ENCODE measurements around the gene DDX60. TPM values are rescaled to one million over a fixed set of nuclear protein-coding genes. Genes with fewer than 3 reads are reported as not detected.
"Not testable (repeated sequence)": the region's sequence is repeated elsewhere in the genome, so short reads cannot be mapped to it uniquely, and the experiment has no call there.

DDX60 gene
- total RNA-seq, 2 donors from 2014 or later, result 12.3 to 15.2 TPM

- Mint-ChIP-seq H3K27me3 (peaks cover 0 to 2% of the 10 kb centered on the region in 2 donors), H3K36me3 (peaks cover 5% of the 10 kb centered on the region), H3K27ac (no peak overlapping the region), H3K4me1 (ENCODE audit: low read depth in 2 of 2) (peaks cover 0 to 5% of the 10 kb centered on the region in 2 donors), H3K4me3 (no peak overlapping the region), H3K9me3 (no peaks in the 10 kb centered on the region)
- DNase-seq (ENCODE audit: low spot score) (no peak), ATAC-seq (no peak)
Measured at GRCh38 chr4:168325591-168325990, 7.0 kb upstream of the DDX60 start.

GRCh38 chr4:168321006-168321405 lies 2.5 kb upstream of the DDX60 start:
- no peak for DNase-seq (ENCODE audit: low spot score)
- peak overlapping the region; percentile 2 to 26 for H3K27ac Mint-ChIP-seq
- H3K36me3 Mint-ChIP-seq, result peaks cover 10% of the 10 kb centered on the region
- no peaks in the 10 kb centered on the region for H3K9me3 Mint-ChIP-seq
- H3K4me3 Mint-ChIP-seq, result peak overlapping the region; percentile 2
- H3K4me1 Mint-ChIP-seq (ENCODE audit: low read depth in 2 of 2), result peaks cover 12 to 33% of the 10 kb centered on the region in 2 donors
- ATAC-seq, result no peak
- H3K27me3 Mint-ChIP-seq, result no peaks in the 10 kb centered on the region

- Mint-ChIP-seq H3K36me3 (peaks cover 10% of the 10 kb centered on the region), H3K27ac (peak overlapping the region; percentile 94 to 96), H3K4me3 (peak overlapping the region; percentile 91), H3K9me3 (no peaks in the 10 kb centered on the region), H3K4me1 (ENCODE audit: low read depth in 2 of 2) (peaks cover 12 to 35% of the 10 kb centered on the region in 2 donors), H3K27me3 (no peaks in the 10 kb centered on the region)
- DNase-seq (ENCODE audit: low spot score) (no peak), ATAC-seq (no peak)
Measured at GRCh38 chr4:168319486-168320019, 1.0 kb upstream of the DDX60 start.

GRCh38 chr4:168317621-168318020 lies 931 bp downstream of the DDX60 start:
- Mint-ChIP-seq H3K27me3 (no peaks in the 10 kb centered on the region), H3K9me3 (no peaks in the 10 kb centered on the region), H3K4me3 (peak overlapping the region; percentile 91), H3K36me3 (peaks cover 10% of the 10 kb centered on the region), H3K27ac (peak overlapping the region; percentile 94 to 96), H3K4me1 (ENCODE audit: low read depth in 2 of 2) (peaks cover 12 to 46% of the 10 kb centered on the region in 2 donors)
- DNase-seq (ENCODE audit: low spot score), result no peak
- no peak for ATAC-seq

- ATAC-seq, result no peak
- DNase-seq (ENCODE audit: low spot score), result no peak
- Mint-ChIP-seq H3K36me3 (peaks cover 12% of the 10 kb centered on the region), H3K27ac (no peak overlapping the region), H3K4me3 (no peak overlapping the region), H3K9me3 (no peaks in the 10 kb centered on the region), H3K27me3 (no peaks in the 10 kb centered on the region), H3K4me1 (ENCODE audit: low read depth in 2 of 2) (peaks cover 4 to 25% of the 10 kb centered on the region in 2 donors)
Measured at GRCh38 chr4:168309781-168310180, 8.8 kb downstream of the DDX60 start.

DNA sequence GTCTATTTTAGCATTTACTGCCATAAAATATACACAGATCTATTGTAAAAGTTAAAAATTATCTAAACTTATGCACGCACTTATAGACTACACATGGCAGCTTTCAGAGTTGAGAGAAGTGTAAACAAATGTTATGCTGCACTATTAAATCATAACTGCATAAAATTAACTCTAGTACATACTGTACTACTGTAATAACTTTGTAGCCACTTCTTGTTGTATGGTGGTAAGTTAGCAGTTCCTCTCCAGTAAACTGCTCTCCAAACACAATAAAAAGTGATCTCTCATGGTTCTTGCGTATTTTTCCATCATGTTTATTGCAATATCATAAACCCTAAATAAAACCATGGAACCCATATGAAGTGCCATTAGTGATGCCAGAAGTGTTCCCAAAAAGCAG lies 9.6 kb downstream of the DDX60 start:
- Mint-ChIP-seq H3K36me3 (peaks cover 12% of the 10 kb centered on the region), H3K4me1 (ENCODE audit: low read depth in 2 of 2) (peaks cover 4 to 17% of the 10 kb centered on the region in 2 donors), H3K27ac (no peak overlapping the region), H3K9me3 (no peaks in the 10 kb centered on the region), H3K4me3 (no peak overlapping the region), H3K27me3 (no peaks in the 10 kb centered on the region)
- DNase-seq (ENCODE audit: low spot score) (no peak), ATAC-seq (no peak)

DNA sequence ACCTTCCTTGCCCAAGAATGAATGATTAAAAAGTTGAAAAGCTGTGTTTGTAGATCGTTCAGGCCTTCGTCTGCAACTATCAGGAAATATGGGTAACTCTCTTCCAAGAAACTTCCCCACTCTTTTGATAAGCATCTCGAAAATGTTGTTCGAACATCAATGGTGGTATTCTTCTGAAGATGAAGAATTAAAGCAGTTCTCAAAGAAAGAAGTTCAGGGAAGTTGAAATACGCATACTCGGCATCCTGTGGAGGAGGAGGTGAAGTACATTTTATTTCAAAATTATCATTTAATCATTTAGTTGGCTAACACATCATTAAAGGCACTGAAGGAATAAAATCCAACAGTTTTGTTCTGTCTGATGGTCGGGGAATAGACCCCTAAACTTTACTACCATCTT lies 12.1 kb downstream of the DDX60 start:
- Mint-ChIP-seq H3K36me3 (peaks cover 17% of the 10 kb centered on the region), H3K27ac (no peak overlapping the region), H3K4me1 (ENCODE audit: low read depth in 2 of 2) (peaks cover 0 to 2% of the 10 kb centered on the region in 2 donors), H3K4me3 (no peak overlapping the region), H3K9me3 (no peaks in the 10 kb centered on the region), H3K27me3 (no peaks in the 10 kb centered on the region)
- ATAC-seq, result no peak
- no peak for DNase-seq (ENCODE audit: low spot score)

DNA sequence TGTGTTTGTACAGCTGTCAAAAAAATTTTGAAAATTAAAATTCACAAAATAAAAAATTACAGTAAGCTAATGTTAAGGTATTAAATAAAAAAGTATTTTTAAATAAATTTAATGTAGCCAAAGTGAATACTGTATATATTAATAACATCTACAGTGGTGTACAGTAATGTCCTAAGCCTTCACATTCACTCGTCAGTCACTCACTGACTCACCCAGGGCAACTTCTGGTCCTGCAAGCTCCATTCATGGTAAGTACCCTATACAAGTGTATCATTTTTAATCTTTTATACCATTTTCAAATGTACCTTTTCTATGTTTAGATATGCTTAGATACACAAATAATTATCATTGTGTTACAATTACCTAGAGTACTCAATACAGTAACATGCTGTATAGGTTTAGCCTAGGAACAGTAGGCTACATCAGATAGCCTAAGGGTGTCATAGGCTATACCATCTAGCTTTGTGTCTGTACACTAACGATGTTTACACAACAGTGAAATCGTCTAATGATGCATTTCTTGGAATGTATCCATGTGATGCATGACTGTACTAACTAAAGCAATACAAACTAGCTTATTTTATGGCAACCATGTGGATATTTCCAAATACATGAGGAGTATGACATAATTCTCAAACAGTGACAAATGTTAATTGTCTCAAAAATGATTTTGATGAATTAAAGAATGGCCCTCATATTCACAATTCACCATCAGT lies 13.7 kb downstream of the DDX60 start:
- peaks cover 0 to under 1% of the 10 kb centered on the region in 2 donors for H3K4me1 Mint-ChIP-seq (ENCODE audit: low read depth in 2 of 2)
- H3K27ac Mint-ChIP-seq, result no peak overlapping the region
- no peak overlapping the region for H3K4me3 Mint-ChIP-seq
- H3K9me3 Mint-ChIP-seq, result no peaks in the 10 kb centered on the region
- H3K27me3 Mint-ChIP-seq, result no peaks in the 10 kb centered on the region
- ATAC-seq (no peak), DNase-seq (ENCODE audit: low spot score) (no peak)
- peaks cover 13% of the 10 kb centered on the region for H3K36me3 Mint-ChIP-seq

- not testable (repeated sequence) for H3K4me1 Mint-ChIP-seq (ENCODE audit: low read depth in 2 of 2); H3K4me3 Mint-ChIP-seq; H3K27ac Mint-ChIP-seq; H3K27me3 Mint-ChIP-seq; DNase-seq (ENCODE audit: low spot score); H3K9me3 Mint-ChIP-seq; ATAC-seq
- H3K36me3 Mint-ChIP-seq, result peaks cover 11% of the 10 kb centered on the region
Measured at GRCh38 chr4:168303430-168303829, 15.1 kb downstream of the DDX60 start.

DNA sequence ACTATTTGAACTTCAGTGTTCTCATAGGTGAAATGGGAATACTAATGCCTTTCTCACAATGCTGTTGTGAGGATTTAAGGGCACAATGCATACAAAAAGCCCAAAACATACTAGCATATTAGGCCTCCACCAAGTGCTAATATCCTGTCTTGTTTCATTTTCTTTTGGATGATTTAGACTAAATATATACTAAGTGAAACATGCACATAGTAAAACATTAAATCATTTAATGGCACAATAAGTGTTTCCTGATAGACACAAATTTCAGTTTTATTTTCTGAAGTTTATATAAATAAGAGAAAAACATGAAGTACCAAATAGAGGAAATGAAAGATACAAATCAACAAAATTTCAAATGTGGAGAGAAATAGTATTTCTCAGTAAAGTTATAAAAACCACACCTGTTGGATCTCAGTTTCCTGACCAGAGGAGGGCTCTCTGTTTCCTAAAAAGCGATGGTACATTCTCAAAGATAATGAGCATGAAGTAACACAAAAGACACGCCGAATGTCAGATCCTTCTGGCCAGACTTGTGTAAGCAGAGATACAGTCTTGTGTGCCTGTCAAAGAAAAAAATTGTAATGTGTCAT lies 25.1 kb downstream of the DDX60 start:
- Mint-ChIP-seq H3K36me3 (peaks cover 12% of the 10 kb centered on the region), H3K27ac (no peak overlapping the region), H3K4me3 (no peak overlapping the region), H3K27me3 (no peaks in the 10 kb centered on the region), H3K9me3 (no peaks in the 10 kb centered on the region), H3K4me1 (ENCODE audit: low read depth in 2 of 2) (no peaks in the 10 kb centered on the region)
- no peak for DNase-seq (ENCODE audit: low spot score)
- ATAC-seq, result no peak

DNA sequence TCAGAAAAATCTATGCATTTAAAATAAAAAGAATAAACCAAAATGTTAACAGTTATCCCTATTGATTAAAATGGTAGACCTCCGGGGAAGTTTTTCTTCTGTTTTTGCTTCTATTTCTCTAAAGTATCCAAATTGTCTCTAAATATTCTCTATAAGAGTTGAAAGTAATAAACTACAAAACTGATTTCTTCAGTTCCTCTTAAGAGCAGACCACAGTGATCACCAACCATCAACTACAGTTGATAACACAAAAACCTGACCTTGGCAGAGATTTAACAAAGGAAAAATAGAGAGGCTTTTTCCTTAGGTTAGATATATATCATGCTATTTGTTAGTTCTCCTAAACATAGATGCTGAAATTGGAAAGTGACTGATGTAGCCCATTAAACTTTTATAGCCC lies 27.3 kb downstream of the DDX60 start:
- no peak overlapping the region for H3K4me3 Mint-ChIP-seq
- ATAC-seq, result no peak
- peaks cover 6% of the 10 kb centered on the region for H3K36me3 Mint-ChIP-seq
- no peaks in the 10 kb centered on the region for H3K9me3 Mint-ChIP-seq
- no peak overlapping the region for H3K27ac Mint-ChIP-seq
- DNase-seq (ENCODE audit: low spot score), result no peak
- H3K4me1 Mint-ChIP-seq (ENCODE audit: low read depth in 2 of 2), result no peaks in the 10 kb centered on the region
- no peaks in the 10 kb centered on the region for H3K27me3 Mint-ChIP-seq

- not testable (repeated sequence) for H3K27ac Mint-ChIP-seq; H3K4me1 Mint-ChIP-seq (ENCODE audit: low read depth in 2 of 2); H3K9me3 Mint-ChIP-seq
Measured at GRCh38 chr4:168285850-168286249, 32.7 kb downstream of the DDX60 start.

DNA sequence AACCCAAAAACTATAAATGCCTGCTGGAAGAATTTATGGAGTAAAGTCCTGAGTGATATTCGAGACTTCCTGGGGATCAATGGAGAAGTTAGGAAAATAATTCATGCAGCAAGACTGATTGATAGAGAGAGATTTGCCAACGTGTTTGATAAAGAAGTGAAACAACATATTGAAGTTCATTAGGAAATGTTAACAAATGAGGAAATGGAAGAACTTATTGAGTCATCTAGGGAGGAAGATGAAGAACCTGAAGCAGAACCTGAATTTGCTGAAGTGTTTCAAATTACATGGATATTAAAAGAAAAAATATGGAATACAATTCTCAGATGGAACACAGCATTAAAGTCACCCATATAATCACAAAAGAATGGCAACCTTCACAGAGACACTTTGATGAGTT lies 39.0 kb downstream of the DDX60 start:
- Mint-ChIP-seq H3K27me3 (no peaks in the 10 kb centered on the region), H3K4me3 (no peak overlapping the region), H3K27ac (no peak overlapping the region), H3K36me3 (peaks cover 32% of the 10 kb centered on the region), H3K9me3 (no peaks in the 10 kb centered on the region), H3K4me1 (ENCODE audit: low read depth in 2 of 2) (peaks cover 0 to 3% of the 10 kb centered on the region in 2 donors)
- ATAC-seq, result no peak
- DNase-seq (ENCODE audit: low spot score), result no peak

More at GRCh38 chr4:168285850-168286249, 32.7 kb downstream of the DDX60 start:
- H3K36me3 Mint-ChIP-seq; H3K4me3 Mint-ChIP-seq; ATAC-seq; DNase-seq (ENCODE audit: low spot score); H3K27me3 Mint-ChIP-seq: not testable (repeated sequence)

- no peak for DNase-seq (ENCODE audit: low spot score)
- H3K27me3 Mint-ChIP-seq, result no peaks in the 10 kb centered on the region
- H3K27ac Mint-ChIP-seq, result no peak overlapping the region
- H3K4me1 Mint-ChIP-seq (ENCODE audit: low read depth in 2 of 2), result no peaks in the 10 kb centered on the region
- no peak for ATAC-seq
- H3K4me3 Mint-ChIP-seq, result no peak overlapping the region
- peaks cover 35% of the 10 kb centered on the region for H3K36me3 Mint-ChIP-seq
- no peaks in the 10 kb centered on the region for H3K9me3 Mint-ChIP-seq
Measured at GRCh38 chr4:168275836-168276235, 42.7 kb downstream of the DDX60 start.

Measured in natural killer cell treated with Interleukin-12 subunit alpha and Interleukin-12 subunit beta and Interleukin-15 and Interleukin-18, amount 100 ng/mL, for 72 hours (primary cell).